Astrocyte of the hippocampus (primary cell): ENCODE measurements around the gene HMGXB3.

Experiments used
- DNase-seq: peaks from one replicate; pipeline ENCODE4 v3.0.0; 2011; ENCODE audit warnings: low read depth, low spot score

The HMGXB3 gene

GRCh38 chr5:150000256-150000989, at the start of gene HMGXB3, which contains the start of gene TIGD6:
Gene HMGXB3, plus strand, starts transcription at chr5:150000739. Its CDS starts 4,114 bp downstream, at chr5:150004853.
Gene TIGD6, minus strand, starts transcription at chr5:150000654. Its CDS starts 4,306 bp downstream, at chr5:149996348.
- DNase-seq, result peak; percentile 98

GRCh38 chr5:149951138-149951749, 49.3 kb upstream of the HMGXB3 start:
- no peak for DNase-seq

GRCh38 chr5:149953436-149954121, 47.0 kb upstream of the HMGXB3 start:
- DNase-seq, result no peak

- no peak for DNase-seq
Measured at GRCh38 chr5:149954798-149955197, 45.7 kb upstream of the HMGXB3 start.

GRCh38 chr5:149956685-149957084, 43.9 kb upstream of the HMGXB3 start:
- no peak for DNase-seq

GRCh38 chr5:149957855-149958254, 42.7 kb upstream of the HMGXB3 start:
- no peak for DNase-seq

- DNase-seq, result peak; percentile 55
Measured at GRCh38 chr5:149959406-149960236, 40.9 kb upstream of the HMGXB3 start.

GRCh38 chr5:149960272-149961185, 40.0 kb upstream of the HMGXB3 start, which contains the start of gene SLC26A2:
Gene SLC26A2, plus strand, starts transcription at chr5:149960758. Its CDS starts 16,895 bp downstream, at chr5:149977653.
- DNase-seq, result peak; percentile 99

GRCh38 chr5:149961186-149961685, 39.3 kb upstream of the HMGXB3 start:
- DNase-seq, result no peak

GRCh38 chr5:149961957-149962409, 38.6 kb upstream of the HMGXB3 start:
- peak; percentile 78 for DNase-seq

- no peak for DNase-seq
Measured at GRCh38 chr5:149962601-149963300, 37.8 kb upstream of the HMGXB3 start.

GRCh38 chr5:149963729-149964128, 36.8 kb upstream of the HMGXB3 start:
- no peak for DNase-seq

GRCh38 chr5:149966946-149967345, 33.6 kb upstream of the HMGXB3 start:
- no peak for DNase-seq

- no peak for DNase-seq
Measured at GRCh38 chr5:149969181-149969930, 31.2 kb upstream of the HMGXB3 start.

- no peak for DNase-seq
Measured at GRCh38 chr5:149975409-149975808, 25.1 kb upstream of the HMGXB3 start.

GRCh38 chr5:149979896-149980295, 20.6 kb upstream of the HMGXB3 start:
- no peak for DNase-seq

- DNase-seq, result no peak
Measured at GRCh38 chr5:149981206-149981605, 19.3 kb upstream of the HMGXB3 start.

GRCh38 chr5:149982505-149982904, 18.0 kb upstream of the HMGXB3 start:
- no peak for DNase-seq

- no peak for DNase-seq
Measured at GRCh38 chr5:149988126-149988525, 12.4 kb upstream of the HMGXB3 start.
